Endometrium (tissue), 2 donors: ENCODE data around the gene ITPR2.
"Not testable (repeated sequence)": the region's sequence is repeated elsewhere in the genome, so short reads cannot be mapped to it uniquely, and the experiment has no call there.

Experiments used
- FAIRE-seq: peaks from 2 replicates; lab custom pipeline; 2012; peaks lifted over from hg19 to GRCh38; lab: Jason Lieb, UNC
- donor health status: control.
- donor health status: control.

The ITPR2 gene

GRCh38 chr12:26445909-26446308, 387.1 kb downstream of the ITPR2 start:
- FAIRE-seq: no peak

GRCh38 chr12:26443309-26443708, 389.7 kb downstream of the ITPR2 start:
- FAIRE-seq: no peak

- FAIRE-seq: no peak
These were observed 391.6 kb downstream of the ITPR2 start for GRCh38 chr12:26441434-26441833.

GRCh38 chr12:26435069-26435404, 398.0 kb downstream of the ITPR2 start:
- no peak for FAIRE-seq

- FAIRE-seq: no peak
These were observed 398.5 kb downstream of the ITPR2 start for GRCh38 chr12:26434299-26435068.

GRCh38 chr12:26433701-26434100, 399.3 kb downstream of the ITPR2 start:
- not testable (repeated sequence) for FAIRE-seq

GRCh38 chr12:26431211-26431610, 401.8 kb downstream of the ITPR2 start:
- FAIRE-seq: no peak

GRCh38 chr12:26430596-26430995, 402.4 kb downstream of the ITPR2 start:
- FAIRE-seq: not testable (repeated sequence)

- FAIRE-seq: no peak
These were observed 403.8 kb downstream of the ITPR2 start for GRCh38 chr12:26429070-26429691.

- FAIRE-seq: no peak
These were observed 404.6 kb downstream of the ITPR2 start for GRCh38 chr12:26428420-26428819.

GRCh38 chr12:26426652-26427051, 406.3 kb downstream of the ITPR2 start:
- peak; percentile 89 for FAIRE-seq

- FAIRE-seq: no peak
These were observed 407.3 kb downstream of the ITPR2 start for GRCh38 chr12:26425587-26426260.

- FAIRE-seq: no peak
These were observed 410.1 kb downstream of the ITPR2 start for GRCh38 chr12:26422839-26423398.

GRCh38 chr12:26416550-26416949, 416.4 kb downstream of the ITPR2 start:
- FAIRE-seq: no peak

- FAIRE-seq: no peak
These were observed 422.3 kb downstream of the ITPR2 start for GRCh38 chr12:26410689-26411088.

- FAIRE-seq: peak; percentile 80
These were observed 426.2 kb downstream of the ITPR2 start for GRCh38 chr12:26406813-26407212.

- no peak for FAIRE-seq
These were observed 426.6 kb downstream of the ITPR2 start for GRCh38 chr12:26406391-26406790.

GRCh38 chr12:26403601-26404000, 429.4 kb downstream of the ITPR2 start:
- FAIRE-seq: no peak

- FAIRE-seq: no peak
These were observed 430.3 kb downstream of the ITPR2 start for GRCh38 chr12:26402648-26403047.

- FAIRE-seq: no peak
These were observed 431.1 kb downstream of the ITPR2 start for GRCh38 chr12:26401874-26402273.

- FAIRE-seq: no peak
These were observed 432.4 kb downstream of the ITPR2 start for GRCh38 chr12:26400627-26401026.

GRCh38 chr12:26399381-26399780, 433.6 kb downstream of the ITPR2 start:
- no peak for FAIRE-seq

GRCh38 chr12:26396402-26396801, 436.6 kb downstream of the ITPR2 start:
- no peak for FAIRE-seq
